Smooth muscle cell of the coronary artery (primary cell): ENCODE results near the gene RNU1-4. TPM values are rescaled to one million over a fixed set of nuclear protein-coding genes. Genes with fewer than 3 reads are reported as not detected.

ENCODE experiments used
- total RNA-seq: library from RNA; depleted of rRNA; stranded (reverse); fragments of >200 nt; gene quantifications from 2 replicates; pipeline ENCODE4 v1.2.3, GENCODE V29; 2014; ENCODE audit warnings: low replicate concordance

Gene RNU1-4
- total RNA-seq, result 2,564 and 3,022 TPM in 2 replicates

GRCh38 chr1:16740047-16740964 is at the start of gene RNU1-4:
Gene RNU1-4, plus strand, starts transcription at chr1:16740516.

Other genes starting within 250 kb of the RNU1-4 start
- gene RNU1-1, start 226.2 kb upstream of the RNU1-4 start, total RNA-seq, result 2,564 and 3,022 TPM in 2 replicates
- gene NBPF1, start 127.0 kb upstream of the RNU1-4 start, total RNA-seq, result 21.3 and 36.2 TPM in 2 replicates
- gene RNU1-3, start 73.6 kb upstream of the RNU1-4 start, total RNA-seq, result 2,564 and 3,022 TPM in 2 replicates
- gene RNU1-2, start 155.5 kb downstream of the RNU1-4 start, total RNA-seq, result 2,564 and 3,022 TPM in 2 replicates
- gene CROCC, start 181.4 kb downstream of the RNU1-4 start, total RNA-seq, result 18.5 and 18.9 TPM in 2 replicates
- 25.4 and 79.5 TPM in 2 replicates for gene MFAP2, start 240.1 kb downstream of the RNU1-4 start, total RNA-seq